B cell (primary cell): ENCODE measurements around the gene SMIM14. TPM values are rescaled to one million over a fixed set of nuclear protein-coding genes. Genes with fewer than 3 reads are reported as not detected.

ENCODE experiments used
- ATAC-seq: fragments of 200-7000 bp; cut with Tn5 transposase; one replicate; pipeline ENCODE4 v1.10.0; 2021; ENCODE audit warnings: low read depth, mild to moderate bottlenecking, moderate number of reproducible peaks, moderate library complexity
- CTCF ChIA-PET: fragments of 350-600 bp; sonication (Branson Sonifier 250); formaldehyde crosslinking; loops from one replicate; lab custom pipeline; 2021; ENCODE audit warnings: antibody characterized with exemption, inconsistent platforms; lab: Charles Lee
- POLR2A ChIA-PET: fragments of 350-600 bp; sonication (Branson Sonifier 250); formaldehyde crosslinking; loops from one replicate; lab custom pipeline; 2021; ENCODE audit warnings: antibody characterized with exemption; lab: Charles Lee
- DNase-seq: peaks from one replicate; pipeline ENCODE4 v3.0.0; 2013
- H2AFZ ChIP-seq: 2 replicates; pipeline ENCODE4 v1.6.1; 2012; ENCODE audit warnings: mild to moderate bottlenecking, low read depth, low read length; ENCODE audit not compliant: insufficient read depth, poor library complexity, severe bottlenecking
- H3K27ac ChIP-seq, 2 donors: 1 replicate in 1 of 2; 2 replicates in 1 of 2; pipeline ENCODE4 v1.5.1; 2012 to 2013; ENCODE audit warnings: low read length in 2 of 2, mild to moderate bottlenecking in 2 of 2, moderate library complexity in 1 of 2
- H3K27me3 ChIP-seq, 4 experiments: fragments of 200-600 bp in 1 of 4; sonication (generic) in 1 of 4; replicated peaks in 1 of 4; 1 replicate in 2 of 4; 2 replicates in 2 of 4; pipeline versions ENCODE4 v1.6.1 to v1.7.0; 2013 to 2016; ENCODE audit warnings: low read length in 3 of 4, mild to moderate bottlenecking in 2 of 4, mixed read lengths in 1 of 4, moderate library complexity in 1 of 4; ENCODE audit not compliant: insufficient read depth in 4 of 4, control insufficient read depth in 3 of 4; ENCODE audit errors: control extremely low read depth in 1 of 4
- H3K36me3 ChIP-seq, 2 experiments: replicated peaks in 1 of 2; 1 replicate in 1 of 2; 2 replicates in 1 of 2; pipeline versions ENCODE4 v1.6.1 to v1.7.1; 2013; ENCODE audit warnings: low read length in 1 of 2; ENCODE audit not compliant: insufficient read depth in 2 of 2, control insufficient read depth in 1 of 2; ENCODE audit errors: control extremely low read depth in 1 of 2, extremely low read depth in 1 of 2
- H3K4me1 ChIP-seq, 2 donors: fragments of 200-600 bp in 1 of 2; sonication (generic) in 1 of 2; 1 replicate in 1 of 2; 2 replicates in 1 of 2; pipeline versions ENCODE4 v1.5.1 to v1.6.1; 2013 to 2017; ENCODE audit warnings: low read length in 2 of 2; ENCODE audit not compliant: control insufficient read depth in 2 of 2, insufficient read depth in 2 of 2
- H3K4me2 ChIP-seq: replicated peaks from 2 replicates; pipeline ENCODE3; 2012; ENCODE audit warnings: mild to moderate bottlenecking, low read depth, low read length; ENCODE audit not compliant: poor library complexity, severe bottlenecking
- H3K4me3 ChIP-seq, 5 experiments: fragments of 200-600 bp in 1 of 5; sonication (generic) in 1 of 5; 1 replicate in 3 of 5; 2 replicates in 2 of 5; pipeline versions ENCODE4 v1.5.1 to v1.7.0; 2011 to 2016; ENCODE audit warnings: low read length in 4 of 5, mild to moderate bottlenecking in 4 of 5, low read depth in 2 of 5, control low read depth in 1 of 5, moderate library complexity in 1 of 5; ENCODE audit not compliant: insufficient read depth in 1 of 5; ENCODE audit errors: control extremely low read depth in 1 of 5, extremely low read depth in 1 of 5
- H3K79me2 ChIP-seq: fragments of 200-600 bp; sonication (generic); one replicate; pipeline ENCODE4 v1.6.0; 2016; ENCODE audit warnings: low read length; ENCODE audit not compliant: control insufficient read depth, insufficient read depth
- H3K9ac ChIP-seq: fragments of 200-600 bp; sonication (generic); 2 replicates; pipeline ENCODE4 v1.6.1; 2017; ENCODE audit warnings: mild to moderate bottlenecking, low read length, moderate library complexity
- H3K9me3 ChIP-seq, 3 donors: one replicate each; pipeline versions ENCODE4 v1.6.1 to v1.7.1; 2013; ENCODE audit warnings: low read length in 2 of 3; ENCODE audit not compliant: control insufficient read depth in 2 of 3, insufficient read depth in 1 of 3; ENCODE audit errors: control extremely low read depth in 1 of 3
- H4K20me1 ChIP-seq: 2 replicates; pipeline ENCODE4 v1.6.0; 2012; ENCODE audit warnings: mild to moderate bottlenecking, low read length; ENCODE audit not compliant: insufficient read depth, control insufficient read depth, poor library complexity, severe bottlenecking
- H3K27ac Mint-ChIP-seq: one replicate; pipeline ENCODE4 v1.8.0; 2021; ENCODE audit warnings: mixed read lengths
- H3K27me3 Mint-ChIP-seq: one replicate; pipeline ENCODE4 v1.8.0; 2021; ENCODE audit warnings: mixed read lengths
- H3K4me1 Mint-ChIP-seq: one replicate; pipeline ENCODE4 v1.8.0; 2021; ENCODE audit warnings: mixed read lengths
- H3K4me3 Mint-ChIP-seq: one replicate; pipeline ENCODE4 v1.8.0; 2021; ENCODE audit warnings: mixed read lengths
- H3K9me3 Mint-ChIP-seq: one replicate; pipeline ENCODE4 v1.8.0; 2022; ENCODE audit warnings: mixed read lengths; ENCODE audit not compliant: insufficient read depth
- CTCF ChIP-seq: fragments of 200-600 bp; IDR thresholded peaks from one replicate; pipeline ENCODE4 v1.8.0; 2022; ENCODE audit warnings: antibody characterized with exemption, mild to moderate bottlenecking
- EZH2 ChIP-seq: IDR thresholded peaks from 2 replicates; pipeline ENCODE4 v1.6.1; 2012; ENCODE audit warnings: borderline replicate concordance, low read depth, mild to moderate bottlenecking, moderate library complexity, low read length; ENCODE audit not compliant: insufficient read depth, poor library complexity, severe bottlenecking
- WGBS: methylation state at CpG from one replicate; pipeline ENCODE4 v1.1.5; 2013; ENCODE audit warnings: missing lambda C conversion rate; ENCODE audit not compliant: insufficient coverage; 5-methylcytosine and 5-hydroxymethylcytosine counted together
- intact Hi-C: fragments of 100-400 bp; cut with micrococcal nuclease; formaldehyde crosslinking; loops from one replicate; pipeline ENCODE4 v1.10.0; 2022
- polyA plus RNA-seq: library from polyadenylated mRNA; depleted of rRNA; stranded (reverse); fragments of >200 nt; gene quantifications from 2 replicates; pipeline ENCODE4 v1.2.3, GENCODE V29; 2012
- total RNA-seq, 2 donors: library from RNA; stranded (reverse); fragments of 120-200 nt in 1 of 2; gene quantifications; 1 replicate in 1 of 2; 2 replicates in 1 of 2; pipeline versions ENCODE4 v1.2.3 to v1.2.4, GENCODE V29; 2013 to 2022

Gene SMIM14
- total and polyA plus RNA-seq, 2 donors (not counting 1 experiment from before 2014, with no cell fraction given): 38.9 to 56.0 TPM

DNA sequence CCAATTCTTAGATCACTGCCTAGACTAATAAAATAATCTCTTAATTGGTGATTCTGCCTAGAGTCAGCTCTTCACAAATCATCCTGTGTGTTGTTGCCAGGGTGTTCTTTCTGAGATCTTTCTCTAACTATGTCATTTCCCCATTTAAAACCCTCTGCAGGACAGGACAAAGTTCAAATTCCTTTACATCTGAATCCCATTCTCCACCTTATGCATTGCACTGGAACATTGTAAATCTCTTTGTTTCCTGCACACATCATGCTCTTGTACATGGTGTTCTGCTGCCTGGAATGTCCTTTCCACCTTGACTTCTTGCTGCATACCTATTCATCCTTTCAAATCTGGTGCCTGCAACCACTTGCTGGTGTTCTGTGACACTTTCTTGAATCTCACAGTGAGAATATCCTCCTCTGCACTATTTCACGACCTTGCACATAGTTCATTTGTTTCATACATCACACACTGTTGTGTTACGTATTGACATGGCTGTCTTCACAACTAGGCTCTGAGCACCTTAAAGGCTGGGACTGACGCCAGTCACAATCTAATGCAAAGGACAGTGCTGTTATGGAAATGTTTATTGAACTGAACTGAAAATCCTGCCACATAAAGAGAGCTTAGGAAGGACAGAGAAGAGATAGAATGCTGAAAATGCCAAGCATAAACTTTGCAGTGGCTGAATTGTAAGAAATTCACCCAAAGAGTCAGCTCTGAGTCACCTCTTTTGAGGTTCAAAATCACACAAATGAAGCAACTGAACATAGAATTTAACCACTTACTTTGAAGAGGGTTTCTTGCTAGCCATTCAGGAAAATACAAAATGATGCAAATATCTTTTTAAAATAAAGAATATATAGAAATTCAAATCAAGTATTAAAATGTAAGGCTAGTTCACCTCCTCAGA is 26.4 kb upstream of the SMIM14 start:
- Mint-ChIP-seq H3K27me3 (no peaks in the 10 kb centered on the region), H3K4me1 (no peaks in the 10 kb centered on the region), H3K27ac (no peak overlapping the region), H3K9me3 (no peaks in the 10 kb centered on the region), H3K4me3 (no peak overlapping the region)
- CTCF ChIA-PET: no interaction called here
- H3K27ac ChIP-seq: no peak overlapping the region
- no peak overlapping the region for H2AFZ ChIP-seq
- no peaks in the 10 kb centered on the region for H3K9me3 ChIP-seq
- DNase-seq: no peak
- no peak for ATAC-seq
- POLR2A ChIA-PET: interaction anchor here (0.6 kb wide), 1 partner anchor 33 kb away, joined by 13 read pairs; no protein-coding TSS in a partner anchor
- intact Hi-C loops: no loop called here
- no peak overlapping the region for H3K9ac ChIP-seq
- 83% methylated on average over 1 of the region's 3 CpGs for WGBS
- H3K36me3 ChIP-seq: no peaks in the 10 kb centered on the region
- H3K79me2 ChIP-seq: no peaks in the 10 kb centered on the region
- H3K27me3 ChIP-seq: no peaks in the 10 kb centered on the region
- H3K4me2 ChIP-seq: no peak overlapping the region
- no peak overlapping the region for H3K4me3 ChIP-seq
- no peaks in the 10 kb centered on the region for H4K20me1 ChIP-seq
- no peak for TF ChIP-seq CTCF
- H3K4me1 ChIP-seq: no peaks in the 10 kb centered on the region

GRCh38 chr4:39662683-39663082 is 24.0 kb upstream of the SMIM14 start:
- ChIA-PET CTCF (no interaction called here), POLR2A (no interaction called here)
- WGBS: 98% methylated on average over 6 of the region's 7 CpGs
- Histone ChIP-seq H3K4me3 (no peak overlapping the region), H2AFZ (no peak overlapping the region), H3K4me1 (peaks cover 9 to 11% of the 10 kb centered on the region in 2 donors), H3K9me3 (no peaks in the 10 kb centered on the region), H3K4me2 (no peak overlapping the region), H3K36me3 (no peaks in the 10 kb centered on the region), H3K27me3 (no peaks in the 10 kb centered on the region), H3K27ac (no peak overlapping the region), H4K20me1 (no peaks in the 10 kb centered on the region), H3K79me2 (peaks cover 2% of the 10 kb centered on the region), H3K9ac (no peak overlapping the region)
- Mint-ChIP-seq H3K27me3 (no peaks in the 10 kb centered on the region), H3K4me1 (peaks cover 4% of the 10 kb centered on the region), H3K27ac (no peak overlapping the region), H3K9me3 (no peaks in the 10 kb centered on the region), H3K4me3 (no peak overlapping the region)
- DNase-seq (no peak), ATAC-seq (no peak)
- intact Hi-C loops: no loop called here
- TF ChIP-seq EZH2: no peak
- TF ChIP-seq CTCF: no peak
